T-helper 1 cell treated with Interleukin-12 subunit alpha and Interleukin-12 subunit beta and Interleukin-4 antibody, amounts not matched to agents 30 ng/mL and 1 ng/mL, for 36 hours (primary cell): ENCODE data around the gene SCAPER. TPM values are rescaled to one million over a fixed set of nuclear protein-coding genes. Genes with fewer than 3 reads are reported as not detected.

ENCODE experiments used
- intact Hi-C: fragments of 100-400 bp; cut with micrococcal nuclease; formaldehyde crosslinking; loops from one replicate; pipeline ENCODE4 v1.15.1; 2024
- total RNA-seq: library from RNA; stranded (reverse); gene quantifications from 2 replicates; pipeline ENCODE4 v1.2.3, GENCODE V29; 2022

The SCAPER gene
- total RNA-seq, 1 donor from 2014 or later = 26.1 TPM

- intact Hi-C loops = loop anchor here (10.0 kb wide), 1 partner anchor 851 kb away; no protein-coding TSS in a partner anchor
Observed at GRCh38 chr15:76333309-76333708, 571.8 kb downstream of the SCAPER start.

DNA sequence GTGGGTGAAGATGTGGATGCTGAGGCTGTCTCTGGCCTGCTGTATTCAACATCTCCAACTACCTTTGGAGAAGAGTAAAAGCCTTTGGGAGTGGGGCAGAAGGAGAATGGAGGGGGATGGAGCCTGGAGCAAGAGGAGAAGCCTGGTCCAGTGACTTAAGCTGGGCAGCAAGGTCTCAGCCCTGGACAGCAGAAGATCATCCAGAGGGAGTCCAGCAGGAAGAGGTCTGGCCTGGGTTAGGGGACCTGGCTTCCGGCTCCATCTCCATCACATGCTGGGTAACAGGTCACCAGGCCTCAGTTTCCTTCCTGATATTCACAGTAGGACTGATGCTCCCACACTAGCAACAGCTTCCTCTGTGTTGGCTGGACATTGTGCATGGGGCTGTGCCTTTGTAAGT is 572.3 kb downstream of the SCAPER start:
- intact Hi-C loops = loop anchor here (10.0 kb wide), 1 partner anchor 852 kb away; no protein-coding TSS in a partner anchor

GRCh38 chr15:76330080-76330680 is 575.0 kb downstream of the SCAPER start:
- intact Hi-C loops = loop anchor here (10.0 kb wide), 1 partner anchor 855 kb away; no protein-coding TSS in a partner anchor

- intact Hi-C loops = no loop called here
Observed at GRCh38 chr15:76328958-76329357, 576.2 kb downstream of the SCAPER start.

DNA sequence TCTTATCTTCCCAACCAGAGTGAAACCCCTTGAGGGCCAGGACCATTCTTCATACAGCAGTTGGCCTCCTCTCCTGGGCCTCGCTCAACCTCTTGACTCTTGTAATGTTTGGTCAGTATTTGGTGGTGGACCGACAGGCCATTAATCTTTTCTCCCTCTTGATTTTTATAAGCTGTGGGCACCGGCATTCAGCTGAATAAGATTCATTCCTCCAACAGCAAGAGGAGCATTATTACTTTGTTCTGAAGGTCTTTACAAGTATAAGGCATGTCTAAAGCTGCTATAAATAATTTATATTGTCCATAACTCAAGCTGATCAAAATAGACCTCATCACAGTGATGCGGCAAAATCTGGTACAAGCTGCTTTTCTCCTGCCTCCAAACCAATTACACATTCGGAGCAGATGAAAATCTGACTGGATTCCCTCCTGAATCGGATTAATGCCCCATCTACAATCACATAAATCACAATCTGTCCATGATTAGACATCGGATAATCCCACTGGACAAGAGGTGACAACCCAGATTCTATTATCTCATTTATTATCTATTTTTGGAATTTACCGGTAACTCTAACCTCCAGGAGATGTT is 576.9 kb downstream of the SCAPER start:
- intact Hi-C loops = no loop called here

- intact Hi-C loops = no loop called here
Observed at GRCh38 chr15:76327191-76328105, 577.7 kb downstream of the SCAPER start.

- intact Hi-C loops = no loop called here
Observed at GRCh38 chr15:76325704-76326103, 579.4 kb downstream of the SCAPER start.

- intact Hi-C loops = no loop called here
Observed at GRCh38 chr15:76324066-76324465, 581.1 kb downstream of the SCAPER start.

DNA sequence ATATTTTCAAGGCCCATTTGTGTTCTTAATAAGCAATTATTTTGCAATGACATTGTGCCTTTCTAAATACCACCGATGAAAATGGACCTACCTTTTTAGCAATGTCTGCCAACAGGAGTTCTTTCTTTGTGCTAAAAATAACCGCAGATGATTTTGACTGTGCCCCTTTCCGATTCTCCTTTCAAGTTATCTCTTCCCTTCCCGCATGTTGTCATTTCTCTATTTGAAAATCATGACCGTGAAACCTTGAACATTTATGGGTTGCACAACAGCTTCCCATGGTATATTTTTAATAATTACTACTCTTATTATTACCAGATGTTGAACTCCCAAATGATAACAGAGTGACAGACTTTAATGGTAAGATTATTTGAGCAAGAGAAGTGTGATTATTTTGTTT is 583.5 kb downstream of the SCAPER start:
- intact Hi-C loops = no loop called here

DNA sequence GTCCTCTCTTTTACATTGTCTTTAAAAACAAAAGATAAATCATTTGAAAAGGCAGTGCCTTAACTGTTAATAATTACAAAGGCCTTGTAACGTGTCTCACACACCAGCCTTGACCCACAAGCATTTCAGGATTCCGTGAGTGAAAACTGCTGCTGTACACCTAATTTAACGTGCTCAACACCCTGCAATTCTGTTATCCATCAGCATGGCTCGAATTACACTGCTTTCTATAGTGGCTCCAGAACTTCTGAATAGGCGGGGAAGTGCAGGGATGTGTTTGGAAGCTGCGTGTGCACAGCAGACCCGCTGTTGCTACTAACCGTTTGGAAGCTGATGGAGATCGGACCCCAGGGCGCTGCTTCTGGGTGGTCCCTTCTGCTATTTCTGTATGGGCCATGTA is 584.0 kb downstream of the SCAPER start:
- intact Hi-C loops = no loop called here

GRCh38 chr15:76320012-76320411 is 585.1 kb downstream of the SCAPER start:
- intact Hi-C loops = no loop called here

DNA sequence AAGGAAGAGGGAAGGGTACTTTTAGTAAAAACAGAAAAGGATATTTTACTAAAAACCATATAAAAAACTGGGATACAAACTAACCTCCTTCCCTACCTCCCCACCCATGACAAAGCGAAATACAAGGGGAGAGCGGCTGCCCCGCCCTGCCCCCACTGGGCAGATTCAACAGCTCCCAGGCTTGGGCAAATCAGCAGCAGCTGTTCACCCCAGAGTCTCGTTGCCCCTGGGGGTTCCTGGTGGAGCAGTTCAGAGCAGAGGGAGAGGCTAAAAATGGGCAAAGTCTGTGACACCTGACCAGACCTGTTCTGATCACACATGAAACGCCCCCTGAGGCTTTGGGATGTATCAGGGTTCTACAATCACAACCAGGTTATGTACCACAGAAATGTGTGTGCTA is 591.4 kb downstream of the SCAPER start:
- intact Hi-C loops = loop anchor here (10.0 kb wide), 2 partner anchors 621 to 1101 kb away; partner anchors contain the start of gene RCN2

DNA sequence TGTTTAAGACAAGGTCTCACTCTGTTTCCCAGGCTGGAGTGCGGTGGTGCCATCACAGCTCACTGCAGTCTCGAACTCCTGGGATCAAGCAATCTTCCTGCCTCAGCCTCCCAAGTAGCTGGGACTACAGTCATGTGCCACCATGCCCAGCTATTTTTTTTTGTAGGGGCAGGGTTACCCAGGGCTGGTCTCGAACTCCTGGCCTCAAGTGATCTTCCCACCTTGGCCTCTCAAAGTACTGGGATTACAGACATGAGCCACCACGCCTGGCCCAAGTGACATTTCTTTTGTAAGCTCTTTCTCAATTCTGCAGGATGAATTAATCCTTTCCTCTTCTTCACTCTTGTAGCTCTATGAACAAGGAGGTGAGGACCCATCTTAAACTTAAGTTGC is 592.0 kb downstream of the SCAPER start:
- intact Hi-C loops = loop anchor here (10.0 kb wide), 2 partner anchors 622 to 1102 kb away; partner anchors contain the start of gene RCN2

DNA sequence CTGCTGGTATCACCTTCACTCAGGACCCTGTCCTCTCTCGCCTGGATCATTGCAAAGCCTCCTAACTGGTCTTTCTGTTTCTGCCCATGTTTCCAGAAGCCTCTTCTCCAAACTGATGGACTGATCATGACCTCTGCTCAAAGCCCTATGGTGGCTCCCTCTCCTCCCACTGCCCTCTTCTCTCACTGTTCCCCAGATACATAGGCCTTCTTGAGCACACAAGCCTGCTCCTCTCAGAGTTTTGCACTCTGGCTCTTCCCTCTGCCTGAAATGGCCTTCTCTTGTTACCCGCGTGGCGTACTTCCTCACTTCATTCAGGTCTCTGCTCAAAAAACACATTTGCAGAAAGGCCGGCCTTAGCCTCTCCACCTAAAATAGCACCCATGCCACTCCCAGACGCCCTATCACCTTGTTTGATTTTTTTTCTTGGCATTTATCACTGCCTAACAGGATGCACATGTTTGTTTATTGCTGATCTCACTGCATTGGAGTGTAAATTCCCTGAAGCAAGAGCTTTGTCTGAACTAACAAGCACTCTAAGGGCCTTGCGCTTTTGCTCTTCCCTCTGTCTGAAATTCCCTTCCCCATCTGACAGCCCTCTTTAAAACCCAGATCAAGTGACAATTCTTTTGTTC is 592.5 kb downstream of the SCAPER start:
- intact Hi-C loops = loop anchor here (10.0 kb wide), 2 partner anchors 622 to 1102 kb away; partner anchors contain the start of gene RCN2

- intact Hi-C loops = loop anchor here (1.0 to 10.0 kb wide), 4 partner anchors 25 to 1103 kb away; partner anchors contain the start of genes ISL2 and RCN2
Observed at GRCh38 chr15:76311100-76311953, 593.8 kb downstream of the SCAPER start, which contains the start of gene ETFA. ETFA (minus strand) TSS chr15:76311469; CDS start chr15:76311388, 81 bp downstream.

DNA sequence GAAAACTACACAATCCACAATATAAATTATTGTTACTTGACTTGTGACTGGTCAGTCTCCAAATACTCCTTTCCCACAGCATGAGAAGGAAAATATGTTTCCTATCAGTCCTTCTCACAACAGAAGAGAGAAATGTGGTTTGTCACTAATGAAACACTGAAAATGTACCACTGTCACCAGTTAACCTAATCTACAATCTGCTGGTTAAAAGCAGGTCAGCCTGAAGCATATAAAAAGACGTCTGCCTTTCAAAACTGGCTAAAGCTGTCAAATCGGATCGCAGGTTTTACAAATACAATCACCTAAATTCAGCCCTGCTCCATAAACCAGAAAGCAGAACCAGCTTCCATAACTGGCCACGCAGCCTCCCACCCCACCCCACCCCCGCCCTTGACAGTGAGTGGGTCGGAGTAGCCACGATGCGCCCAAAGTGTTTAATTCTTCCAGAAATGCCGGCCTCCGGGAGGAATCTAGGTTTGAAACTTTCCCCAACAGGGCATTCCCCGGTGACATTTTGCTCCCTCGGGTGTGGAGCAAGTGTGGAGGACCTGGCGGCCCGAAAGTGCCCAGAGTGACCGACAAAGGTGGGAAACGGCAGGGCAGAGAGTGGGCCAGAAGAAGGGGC is 594.6 kb downstream of the SCAPER start:
- intact Hi-C loops = loop anchor here (1.0 to 10.0 kb wide), 4 partner anchors 24 to 1104 kb away; partner anchors contain the start of genes ISL2 and RCN2

DNA sequence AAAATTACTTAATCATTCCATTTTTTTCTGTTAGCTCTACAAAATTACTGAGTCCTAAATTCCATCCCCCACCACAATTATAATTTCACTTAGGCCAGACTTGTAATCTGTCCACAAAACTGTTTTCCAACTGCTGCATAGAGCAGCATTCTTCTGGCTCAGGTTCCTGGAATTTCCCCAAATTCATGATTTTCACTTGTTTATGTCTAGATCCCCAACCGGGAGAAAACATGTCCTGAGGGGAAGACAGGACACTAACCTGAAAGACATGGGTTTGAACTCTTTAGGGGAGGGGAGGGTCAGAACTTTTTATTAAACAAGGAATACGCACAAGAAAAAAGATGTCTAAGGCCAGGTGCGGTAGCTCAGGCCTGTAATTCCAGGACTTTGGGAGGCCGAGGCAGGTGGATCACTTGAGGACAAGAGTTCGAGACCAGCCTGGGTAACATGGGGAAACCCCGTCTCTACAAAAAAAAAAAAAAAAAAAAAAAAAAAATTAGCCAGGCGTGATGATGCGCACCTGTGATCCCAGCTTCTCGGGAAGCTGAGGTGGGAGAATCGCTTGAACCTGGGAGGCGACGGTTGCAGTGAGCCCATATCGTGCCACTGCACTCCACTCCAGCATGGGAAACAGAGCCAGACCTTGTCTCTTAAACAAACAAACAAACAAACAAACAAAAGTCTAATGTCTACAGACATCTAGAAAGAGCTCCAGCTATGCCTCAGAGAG is 595.4 kb downstream of the SCAPER start:
- intact Hi-C loops = loop anchor here (10.0 kb wide), 2 partner anchors 625 to 1105 kb away; partner anchors contain the start of gene RCN2

- intact Hi-C loops = no loop called here
Observed at GRCh38 chr15:76303909-76304308, 601.2 kb downstream of the SCAPER start.

- intact Hi-C loops = no loop called here
Observed at GRCh38 chr15:76299786-76300185, 605.4 kb downstream of the SCAPER start.
